Pericardium fibroblast (primary cell): ENCODE data around the gene TUBGCP2. TPM values are rescaled to one million over a fixed set of nuclear protein-coding genes. Genes with fewer than 3 reads are reported as not detected.

Experiments
- total RNA-seq: library from RNA; depleted of rRNA; stranded (reverse); fragments of >200 nt; gene quantifications from 2 replicates; pipeline ENCODE4 v1.2.3, GENCODE V29; 2015

The TUBGCP2 gene, protein sequence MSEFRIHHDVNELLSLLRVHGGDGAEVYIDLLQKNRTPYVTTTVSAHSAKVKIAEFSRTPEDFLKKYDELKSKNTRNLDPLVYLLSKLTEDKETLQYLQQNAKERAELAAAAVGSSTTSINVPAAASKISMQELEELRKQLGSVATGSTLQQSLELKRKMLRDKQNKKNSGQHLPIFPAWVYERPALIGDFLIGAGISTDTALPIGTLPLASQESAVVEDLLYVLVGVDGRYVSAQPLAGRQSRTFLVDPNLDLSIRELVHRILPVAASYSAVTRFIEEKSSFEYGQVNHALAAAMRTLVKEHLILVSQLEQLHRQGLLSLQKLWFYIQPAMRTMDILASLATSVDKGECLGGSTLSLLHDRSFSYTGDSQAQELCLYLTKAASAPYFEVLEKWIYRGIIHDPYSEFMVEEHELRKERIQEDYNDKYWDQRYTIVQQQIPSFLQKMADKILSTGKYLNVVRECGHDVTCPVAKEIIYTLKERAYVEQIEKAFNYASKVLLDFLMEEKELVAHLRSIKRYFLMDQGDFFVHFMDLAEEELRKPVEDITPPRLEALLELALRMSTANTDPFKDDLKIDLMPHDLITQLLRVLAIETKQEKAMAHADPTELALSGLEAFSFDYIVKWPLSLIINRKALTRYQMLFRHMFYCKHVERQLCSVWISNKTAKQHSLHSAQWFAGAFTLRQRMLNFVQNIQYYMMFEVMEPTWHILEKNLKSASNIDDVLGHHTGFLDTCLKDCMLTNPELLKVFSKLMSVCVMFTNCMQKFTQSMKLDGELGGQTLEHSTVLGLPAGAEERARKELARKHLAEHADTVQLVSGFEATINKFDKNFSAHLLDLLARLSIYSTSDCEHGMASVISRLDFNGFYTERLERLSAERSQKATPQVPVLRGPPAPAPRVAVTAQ
- 33.9 and 37.6 TPM in 2 replicates for total RNA-seq

DNA sequence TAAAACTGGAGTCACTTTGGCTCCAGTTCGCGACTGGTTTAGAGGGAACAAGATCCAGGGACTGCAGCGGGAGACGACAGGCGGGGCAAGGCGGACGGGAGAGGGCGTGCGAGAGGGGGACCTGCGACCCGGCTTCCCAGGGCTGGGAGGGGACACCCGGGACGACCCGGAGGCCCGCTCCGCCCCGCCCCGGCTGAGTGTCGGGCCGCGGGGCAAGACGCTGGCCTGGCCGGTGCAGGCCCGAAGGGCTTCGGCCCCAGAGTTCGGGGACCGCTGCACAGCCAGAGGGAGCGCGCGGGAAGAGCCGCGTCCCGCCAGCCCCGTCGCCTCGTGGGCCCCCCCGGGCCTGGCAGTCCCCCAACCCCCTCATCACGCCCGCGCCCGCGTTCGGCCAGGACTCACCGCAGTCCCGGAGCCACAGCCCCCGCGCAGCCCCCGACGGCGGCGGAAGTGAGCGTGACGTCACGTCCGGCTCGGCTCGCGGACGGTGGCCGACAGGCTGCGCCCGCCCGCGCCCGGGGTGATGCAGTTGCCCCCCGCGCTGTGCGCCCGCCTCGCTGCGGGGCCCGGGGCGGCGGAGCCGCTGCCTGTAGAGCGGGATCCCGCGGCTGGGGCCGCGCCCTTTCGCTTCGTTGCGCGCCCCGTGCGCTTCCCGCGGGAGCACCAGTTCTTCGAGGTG is at the start of gene TUBGCP2, which contains the start of gene ZNF511:
TUBGCP2 (minus strand) TSS at position 452 of the 679 bp plus-strand sequence. CDS start 5,931 bp downstream, outside the sequence.
ZNF511 (plus strand) TSS at position 494 of the 679 bp plus-strand sequence; CDS start at position 524, 30 bp downstream.

DNA sequence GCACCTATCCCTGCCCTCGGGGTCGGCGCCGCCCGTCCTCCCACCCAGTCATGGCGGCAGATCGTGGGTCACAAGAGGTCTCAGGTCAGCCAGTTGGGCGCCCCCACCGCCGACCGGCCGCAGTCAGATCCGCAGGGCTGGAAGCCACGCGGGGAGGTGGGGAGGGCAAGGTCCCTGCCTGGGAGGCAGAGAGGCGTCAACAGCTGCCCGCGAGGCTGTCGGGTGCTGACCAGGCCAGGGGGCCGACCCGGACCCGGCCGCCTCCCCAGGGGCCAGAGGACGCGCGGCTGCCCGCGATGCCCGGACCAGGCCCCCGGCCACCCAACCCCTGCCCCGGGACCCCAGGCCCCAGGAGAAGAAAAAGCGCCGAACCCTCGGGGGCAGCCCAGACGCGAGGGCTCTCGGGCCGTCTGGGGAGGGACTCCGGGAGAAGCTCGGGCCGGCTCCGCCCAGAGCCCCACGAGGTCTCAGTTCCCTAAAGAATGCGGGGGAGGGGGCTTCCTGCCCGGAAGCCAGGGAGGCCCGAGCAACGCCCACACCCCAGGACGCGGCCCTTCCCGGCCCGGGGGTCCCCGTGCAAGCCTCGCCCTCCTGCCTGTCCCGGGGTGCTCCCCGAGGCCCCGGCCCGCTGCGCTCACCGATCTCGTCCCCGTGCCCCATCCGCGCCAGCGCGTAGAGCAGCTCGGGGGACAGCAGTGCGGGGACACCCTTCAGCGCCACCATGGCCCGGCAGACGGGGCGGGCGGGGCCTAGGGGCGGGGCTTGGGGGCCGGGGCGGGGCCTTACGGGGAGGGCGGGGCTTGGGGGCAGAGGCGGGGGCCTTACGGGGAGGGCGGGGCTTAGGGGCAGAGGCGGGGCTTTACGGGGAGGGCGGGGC is 48.9 kb upstream of the TUBGCP2 start, which contains the start of gene FUOM:
FUOM (minus strand) TSS at position 735 of the 877 bp plus-strand sequence; CDS start at position 723, 12 bp downstream.

DNA sequence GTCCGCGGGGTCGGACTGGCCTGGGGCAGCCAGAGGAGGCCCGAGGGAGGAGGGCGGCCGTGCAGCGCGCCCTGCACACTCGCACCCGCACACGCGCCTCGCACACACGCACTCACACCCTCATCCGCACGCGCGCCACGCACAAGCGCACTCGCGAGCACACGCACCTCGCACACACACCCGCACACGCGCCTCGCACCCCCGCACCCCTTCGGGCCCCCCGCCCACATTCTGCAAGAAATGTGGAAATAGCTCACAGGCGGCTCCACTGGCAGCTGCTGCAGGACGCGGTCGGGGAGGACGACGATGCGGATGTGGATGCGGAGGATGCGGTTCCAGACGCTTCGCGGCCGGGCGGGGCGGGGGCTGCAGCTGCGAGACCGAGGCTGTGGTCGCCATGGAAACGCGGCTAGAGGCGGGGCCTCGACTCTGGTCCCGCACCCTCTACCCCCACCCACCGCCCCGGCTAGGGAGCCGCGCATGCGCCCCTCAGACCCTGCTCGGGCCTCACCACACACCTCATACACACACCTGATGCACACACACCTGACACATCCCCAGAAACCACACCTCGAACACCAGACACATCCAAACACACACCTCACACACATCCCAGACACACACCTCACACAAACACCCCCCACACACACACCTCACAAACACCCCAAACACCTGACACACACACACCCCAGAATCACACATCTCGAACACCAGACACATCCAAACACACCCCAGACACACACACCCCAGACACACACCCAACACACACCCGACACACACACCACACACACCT is 28.1 kb upstream of the TUBGCP2 start, which contains the start of gene CALY:
CALY (minus strand) TSS at position 320 of the 793 bp plus-strand sequence. CDS start 7,907 bp downstream, outside the sequence.

DNA sequence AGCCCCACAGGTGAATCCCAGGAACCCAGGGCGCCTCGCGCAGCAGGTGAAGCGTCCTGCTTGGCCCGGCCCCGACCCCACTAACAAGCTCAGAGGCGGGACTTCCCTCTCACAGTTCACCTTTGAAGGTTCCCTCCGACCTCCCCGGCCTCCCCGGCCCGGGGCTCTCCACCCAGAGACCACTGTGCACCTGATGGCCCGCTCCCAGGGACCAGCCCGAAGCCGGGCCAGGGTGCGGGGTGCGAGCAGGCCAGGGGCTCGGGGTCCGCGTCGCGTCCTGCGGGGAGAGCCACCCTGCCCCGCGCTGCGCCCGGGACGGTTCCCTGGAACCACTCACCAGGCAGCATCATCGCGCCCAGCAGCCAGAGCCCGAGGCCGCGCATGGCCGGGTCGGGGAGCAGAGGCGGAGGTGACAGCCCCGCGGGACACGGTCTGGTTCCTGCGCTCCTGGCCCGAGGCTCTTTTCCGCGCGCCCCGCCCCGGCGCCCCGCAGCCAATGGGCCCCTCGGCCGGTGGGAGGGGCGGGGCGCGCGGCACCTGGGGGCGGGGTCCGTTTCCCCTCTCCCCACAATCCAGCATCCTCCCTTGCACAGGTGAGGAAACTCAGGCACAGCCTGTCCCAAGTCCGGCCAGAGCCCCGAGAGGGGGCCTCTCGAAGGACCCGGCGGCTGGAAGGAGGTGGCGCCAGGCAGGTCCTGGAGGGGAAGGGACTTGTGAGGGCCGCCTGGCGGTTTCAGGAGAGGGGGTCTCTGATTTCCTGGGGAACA is 32.1 kb downstream of the TUBGCP2 start, which contains the start of gene ADAM8:
ADAM8 (minus strand) TSS at position 434 of the 767 bp plus-strand sequence; CDS start at position 383, 51 bp downstream.

DNA sequence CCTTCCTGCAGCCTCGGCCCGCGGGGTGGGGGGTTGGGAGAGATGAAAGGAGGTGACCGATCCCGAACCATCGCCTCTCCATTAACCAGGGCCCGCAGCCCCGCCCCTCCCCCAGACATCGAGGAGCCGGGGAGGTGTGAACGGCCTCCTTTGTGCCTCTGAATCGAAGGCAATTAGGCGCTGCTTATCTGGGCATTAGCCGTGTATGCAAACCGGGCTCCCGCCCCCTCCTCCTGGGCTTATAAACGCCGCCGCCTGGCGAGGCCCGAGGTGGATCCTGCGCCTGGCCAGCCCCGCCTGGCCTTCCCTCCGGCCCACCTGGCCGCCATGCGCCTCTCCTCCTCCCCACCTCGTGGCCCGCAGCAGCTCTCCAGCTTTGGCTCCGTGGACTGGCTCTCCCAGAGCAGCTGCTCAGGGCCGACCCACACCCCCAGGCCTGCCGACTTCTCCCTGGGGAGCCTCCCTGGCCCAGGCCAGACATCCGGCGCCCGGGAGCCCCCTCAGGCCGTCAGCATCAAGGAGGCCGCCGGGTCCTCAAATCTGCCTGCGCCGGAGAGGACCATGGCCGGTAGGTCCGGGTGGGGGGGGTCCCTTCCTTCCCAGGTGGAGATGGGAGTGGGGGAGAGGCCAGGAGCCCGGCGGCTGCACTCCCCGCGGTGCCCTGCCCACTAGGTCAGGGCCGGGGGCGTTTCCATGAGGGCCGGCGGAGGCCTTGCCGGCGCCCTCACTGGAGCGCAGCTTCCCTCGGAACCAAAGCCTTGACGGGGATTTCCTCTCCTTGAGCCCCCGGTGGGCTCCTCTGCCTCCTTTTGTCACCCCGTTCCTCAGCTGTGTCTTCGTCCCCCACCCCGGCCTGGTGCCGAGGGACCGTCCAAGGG is 70.8 kb downstream of the TUBGCP2 start, which contains the start of gene VENTX:
VENTX (plus strand) TSS at position 268 of the 878 bp plus-strand sequence; CDS start at position 328, 60 bp downstream.

DNA sequence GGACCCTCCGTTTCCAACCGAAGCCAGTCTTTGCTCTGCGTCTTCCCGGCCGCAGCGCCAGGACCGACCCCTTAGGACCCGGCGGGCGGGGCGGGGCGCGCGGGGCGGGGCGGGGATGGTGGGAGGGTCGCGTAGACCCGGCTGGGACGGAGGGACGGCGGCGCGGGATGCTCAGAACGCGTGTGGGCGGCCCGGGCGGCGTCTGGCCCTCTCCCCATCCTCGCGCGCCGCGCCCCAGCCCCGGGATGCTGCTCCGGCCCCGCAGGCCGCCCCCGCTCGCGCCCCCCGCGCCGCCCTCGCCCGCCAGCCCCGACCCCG is 78.7 kb downstream of the TUBGCP2 start, which contains the start of gene UTF1:
UTF1 (plus strand) TSS at position 174 of the 318 bp plus-strand sequence; CDS start at position 246, 72 bp downstream.

Other genes with a start within 250 kb of the TUBGCP2 start
- gene ADGRA1, start 220.9 kb downstream of the TUBGCP2 start, total RNA-seq: 0.09 TPM in 1 of 2 replicates, not detected in the other
- 0.51 and 1.2 TPM in 2 replicates for gene KNDC1, start 148.7 kb downstream of the TUBGCP2 start, total RNA-seq
- not detected in 2 replicates for gene UTF1, start 78.7 kb downstream of the TUBGCP2 start, total RNA-seq
- not detected in 2 replicates for gene VENTX, start 71.0 kb downstream of the TUBGCP2 start, total RNA-seq
- 0.09 and 0.70 TPM in 2 replicates for gene ADAM8, start 32.0 kb downstream of the TUBGCP2 start, total RNA-seq
- 16.9 and 32.8 TPM in 2 replicates for gene ZNF511, start within 50 bp of the TUBGCP2 start, total RNA-seq
- not detected in 2 replicates for gene CALY, start 28.0 kb upstream of the TUBGCP2 start, total RNA-seq
- gene PRAP1, start 38.5 kb upstream of the TUBGCP2 start, total RNA-seq: not detected in 2 replicates
- 12.6 and 25.7 TPM in 2 replicates for gene FUOM, start 49.1 kb upstream of the TUBGCP2 start, total RNA-seq
- gene ECHS1, start 64.5 kb upstream of the TUBGCP2 start, total RNA-seq: 74.5 and 102 TPM in 2 replicates
- gene PAOX, start 70.4 kb upstream of the TUBGCP2 start, total RNA-seq: 4.8 and 5.4 TPM in 2 replicates
- gene MTG1, start 85.3 kb upstream of the TUBGCP2 start, total RNA-seq: 15.1 and 33.7 TPM in 2 replicates
- 0.77 and 2.1 TPM in 2 replicates for gene SPRN, start 115.8 kb upstream of the TUBGCP2 start, total RNA-seq
- gene SCART1, start 145.1 kb upstream of the TUBGCP2 start, total RNA-seq: 0.93 and 2.1 TPM in 2 replicates
- gene CYP2E1, start 218.5 kb upstream of the TUBGCP2 start, total RNA-seq: under 0.01 TPM in 1 of 2 replicates, not detected in the other